ENCODE measurements around the gene RNF26. TPM values are rescaled to one million over a fixed set of nuclear protein-coding genes. Genes with fewer than 3 reads are reported as not detected.

Gene RNF26
- total and polyA plus RNA-seq, 5 experiments from 2014 or later = 19.8 to 45.9 (median 37.0) TPM

GRCh38 chr11:119347242-119347641 is 12.9 kb downstream of the RNF26 start:
- DNase-seq = no peak
- Mint-ChIP-seq H3K9me3 (no peaks in the 10 kb centered on the region), H3K27me3 (peaks cover 0 to 44% (median 30%) of the 10 kb centered on the region in 5 donors), H3K36me3 (no peaks in the 10 kb centered on the region), H3K4me3 (no peak overlapping the region), H3K27ac (no peak overlapping the region), H3K4me1 (peaks cover 0 to 5% (median 2%) of the 10 kb centered on the region in 4 donors)
- ATAC-seq = no peak
- POLR2A ChIA-PET = no interaction called here

- ATAC-seq = no peak
- Mint-ChIP-seq H3K9me3 (no peaks in the 10 kb centered on the region), H3K4me3 (no peak overlapping the region), H3K4me1 (peaks cover 0 to 5% (median 2%) of the 10 kb centered on the region in 4 donors), H3K27me3 (peaks cover 4 to 46% (median 31%) of the 10 kb centered on the region in 5 donors), H3K27ac (peak overlapping the region in 1 of 10 donors; percentile 47), H3K36me3 (no peaks in the 10 kb centered on the region)
- no peak for DNase-seq
- POLR2A ChIA-PET = no interaction called here
Observed at GRCh38 chr11:119347940-119348605, 13.7 kb downstream of the RNF26 start.

DNA sequence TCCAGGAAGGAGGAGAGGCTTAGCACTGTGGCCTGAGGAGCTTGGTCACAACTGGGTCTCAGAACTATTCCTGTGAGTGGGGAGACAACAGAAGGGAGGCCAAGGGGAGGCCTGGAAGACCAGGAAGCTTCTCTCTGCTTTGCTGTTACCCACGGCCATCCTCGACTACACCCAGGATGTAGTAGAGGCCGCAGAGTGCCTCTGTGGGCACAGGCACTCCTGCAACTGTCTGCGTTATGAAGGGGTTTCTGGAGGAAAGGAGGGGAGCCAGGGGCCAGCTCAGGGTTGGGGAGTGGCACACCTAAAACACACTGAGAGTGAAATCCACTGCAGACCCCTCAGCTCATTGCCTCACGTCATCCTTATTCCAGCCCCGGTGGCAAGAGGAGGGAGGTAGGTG is 16.0 kb downstream of the RNF26 start:
- ATAC-seq (peak in 1 of 2 donors; percentile 38), DNase-seq (no peak)
- H3K36me3 Mint-ChIP-seq = no peaks in the 10 kb centered on the region
- H3K9me3 Mint-ChIP-seq = no peaks in the 10 kb centered on the region
- H3K4me1 Mint-ChIP-seq = peaks cover 0 to 5% (median 2%) of the 10 kb centered on the region in 4 donors
- H3K27ac Mint-ChIP-seq = peak overlapping the region in 5 of 10 donors; percentile 22 to 59 (median 44)
- no peak overlapping the region for H3K4me3 Mint-ChIP-seq
- POLR2A ChIA-PET = no interaction called here
- peaks cover 9 to 42% (median 30%) of the 10 kb centered on the region in 5 donors for H3K27me3 Mint-ChIP-seq

GRCh38 chr11:119351232-119351631 is 16.9 kb downstream of the RNF26 start:
- no peaks in the 10 kb centered on the region for H3K36me3 Mint-ChIP-seq
- H3K4me1 Mint-ChIP-seq = peaks cover 3 to 8% (median 6%) of the 10 kb centered on the region in 4 donors
- POLR2A ChIA-PET = no interaction called here
- H3K4me3 Mint-ChIP-seq = peak overlapping the region in 1 of 10 donors; percentile 11
- H3K27ac Mint-ChIP-seq = peak overlapping the region in 1 of 10 donors; percentile 48
- no peak for DNase-seq
- H3K9me3 Mint-ChIP-seq = no peaks in the 10 kb centered on the region
- H3K27me3 Mint-ChIP-seq = peaks cover 9 to 42% (median 30%) of the 10 kb centered on the region in 5 donors
- no peak for ATAC-seq

- ATAC-seq (no peak), DNase-seq (no peak)
- no peaks in the 10 kb centered on the region for H3K36me3 Mint-ChIP-seq
- no peak overlapping the region for H3K4me3 Mint-ChIP-seq
- no peaks in the 10 kb centered on the region for H3K9me3 Mint-ChIP-seq
- peaks cover 7 to 13% (median 10%) of the 10 kb centered on the region in 4 donors for H3K4me1 Mint-ChIP-seq
- peaks cover 9 to 36% (median 26%) of the 10 kb centered on the region in 5 donors for H3K27me3 Mint-ChIP-seq
- H3K27ac Mint-ChIP-seq = no peak overlapping the region
- POLR2A ChIA-PET = no interaction called here
Observed at GRCh38 chr11:119352857-119353260, 18.5 kb downstream of the RNF26 start.

DNA sequence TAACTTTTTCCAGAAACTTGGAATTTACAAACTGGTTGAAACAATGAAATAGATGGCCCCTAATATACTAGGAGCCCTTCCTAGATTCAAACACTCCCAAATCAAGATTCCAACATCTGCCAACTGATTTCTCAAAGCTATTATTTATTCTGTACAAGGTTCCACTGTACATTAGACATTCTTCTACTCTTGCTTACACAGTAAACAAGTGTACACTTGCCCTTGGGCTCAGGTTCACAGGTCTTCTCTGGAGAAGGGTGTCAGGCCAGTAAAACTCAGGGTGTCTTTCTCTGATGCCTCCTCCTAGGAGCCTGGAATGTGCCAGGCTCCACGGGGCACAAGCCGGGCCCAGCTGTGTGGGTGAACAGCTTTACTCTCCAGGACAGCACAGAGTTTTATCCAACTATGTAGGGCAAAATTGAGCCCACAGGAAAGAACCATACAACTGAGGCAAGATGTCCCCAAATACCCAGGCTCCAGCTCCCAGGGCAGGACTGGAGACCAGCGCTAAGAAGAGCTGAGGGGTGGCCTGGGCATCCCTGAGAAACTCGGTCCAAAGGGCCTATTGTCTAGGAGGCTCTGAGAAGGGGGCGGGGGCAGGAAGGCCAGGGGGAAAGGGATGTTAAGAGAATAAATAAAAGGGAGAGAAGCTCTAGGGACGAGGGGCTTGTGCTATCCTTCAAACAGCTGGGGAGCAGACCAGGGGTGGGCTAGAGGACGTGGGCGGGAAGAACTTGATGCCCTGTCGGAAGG is 20.9 kb downstream of the RNF26 start:
- ATAC-seq = no peak
- Mint-ChIP-seq H3K27ac (peak overlapping the region in 3 of 10 donors; percentile 15 to 95 (median 16)), H3K27me3 (peaks cover 9 to 41% (median 24%) of the 10 kb centered on the region in 5 donors), H3K36me3 (no peaks in the 10 kb centered on the region), H3K9me3 (no peaks in the 10 kb centered on the region), H3K4me3 (peak overlapping the region in 9 of 10 donors; percentile 40 to 94 (median 86)), H3K4me1 (peaks cover 5 to 13% (median 8%) of the 10 kb centered on the region in 4 donors)
- DNase-seq = peak in 1 of 10 donors; percentile 57
- POLR2A ChIA-PET = interaction anchor here (1.3 to 1.5 kb wide), 2 partner anchors 23 to 26 kb away, joined by 3 to 9 read pairs; partner anchors contain the start of gene USP2

DNA sequence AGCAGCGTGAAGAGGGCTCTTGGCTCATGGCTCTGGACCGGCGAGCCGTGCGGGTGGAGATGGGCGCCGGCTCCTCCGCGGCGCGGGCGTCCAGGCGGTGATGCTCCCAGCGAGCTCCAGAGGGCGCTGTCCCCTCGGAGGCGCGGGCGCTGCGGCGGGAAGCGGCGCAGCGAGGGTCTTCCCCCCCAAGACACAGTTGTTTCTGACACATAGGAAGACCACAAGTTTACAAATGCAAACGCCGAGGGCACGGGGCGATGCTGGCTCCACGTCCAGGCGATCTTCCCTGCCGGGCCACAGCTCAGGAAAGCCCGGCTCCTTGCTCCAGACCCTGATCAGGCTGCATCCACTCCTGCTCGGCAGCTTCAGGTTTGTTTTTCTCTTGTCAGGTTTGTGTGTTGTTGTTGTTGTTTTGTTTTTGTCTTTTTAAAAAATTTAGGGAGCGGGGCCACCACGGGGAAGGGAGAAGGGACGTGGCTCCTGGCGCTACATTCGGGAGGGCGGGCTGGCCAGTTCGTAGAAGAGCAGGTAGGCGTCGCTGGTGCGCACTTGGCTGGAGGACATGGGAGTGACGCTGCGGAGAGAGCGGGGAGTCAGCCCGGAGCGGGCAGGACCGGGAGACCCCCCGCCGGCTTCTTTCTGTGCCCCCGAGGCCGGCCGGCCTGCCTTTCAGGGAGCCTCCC is 22.2 kb downstream of the RNF26 start:
- ATAC-seq (peak; percentile 94 to 96), DNase-seq (peak; percentile 55 to 83 (median 70))
- H3K27me3 Mint-ChIP-seq = peaks cover 9 to 39% (median 21%) of the 10 kb centered on the region in 5 donors
- peaks cover 4 to 13% (median 7%) of the 10 kb centered on the region in 4 donors for H3K4me1 Mint-ChIP-seq
- no peaks in the 10 kb centered on the region for H3K9me3 Mint-ChIP-seq
- H3K4me3 Mint-ChIP-seq = peak overlapping the region; percentile 86 to 96 (median 93)
- H3K27ac Mint-ChIP-seq = peak overlapping the region in 8 of 10 donors; percentile 71 to 95 (median 90)
- H3K36me3 Mint-ChIP-seq = no peaks in the 10 kb centered on the region
- POLR2A ChIA-PET = interaction anchor here (0.6 to 1.5 kb wide), 3 partner anchors 8 to 25 kb away, joined by 3 to 9 read pairs (median 3); partner anchors contain the start of gene USP2

GRCh38 chr11:119357074-119357473 is 22.7 kb downstream of the RNF26 start:
- ATAC-seq (no peak), DNase-seq (no peak)
- Mint-ChIP-seq H3K36me3 (no peaks in the 10 kb centered on the region), H3K27me3 (peaks cover 8 to 36% (median 16%) of the 10 kb centered on the region in 5 donors), H3K27ac (peak overlapping the region in 2 of 10 donors; percentile 67 to 91), H3K9me3 (no peaks in the 10 kb centered on the region), H3K4me3 (peak overlapping the region; percentile 63 to 86 (median 68)), H3K4me1 (peaks cover 4 to 13% (median 7%) of the 10 kb centered on the region in 4 donors)
- POLR2A ChIA-PET = no interaction called here

GRCh38 chr11:119359365-119360214 is 25.3 kb downstream of the RNF26 start:
- Mint-ChIP-seq H3K9me3 (no peaks in the 10 kb centered on the region), H3K27me3 (peaks cover 6 to 33% (median 17%) of the 10 kb centered on the region in 5 donors), H3K36me3 (no peaks in the 10 kb centered on the region), H3K4me3 (no peak overlapping the region), H3K27ac (peak overlapping the region in 2 of 10 donors; percentile 33 to 51), H3K4me1 (peaks cover 9 to 22% (median 17%) of the 10 kb centered on the region in 4 donors)
- no peak for DNase-seq
- POLR2A ChIA-PET = no interaction called here
- no peak for ATAC-seq

DNA sequence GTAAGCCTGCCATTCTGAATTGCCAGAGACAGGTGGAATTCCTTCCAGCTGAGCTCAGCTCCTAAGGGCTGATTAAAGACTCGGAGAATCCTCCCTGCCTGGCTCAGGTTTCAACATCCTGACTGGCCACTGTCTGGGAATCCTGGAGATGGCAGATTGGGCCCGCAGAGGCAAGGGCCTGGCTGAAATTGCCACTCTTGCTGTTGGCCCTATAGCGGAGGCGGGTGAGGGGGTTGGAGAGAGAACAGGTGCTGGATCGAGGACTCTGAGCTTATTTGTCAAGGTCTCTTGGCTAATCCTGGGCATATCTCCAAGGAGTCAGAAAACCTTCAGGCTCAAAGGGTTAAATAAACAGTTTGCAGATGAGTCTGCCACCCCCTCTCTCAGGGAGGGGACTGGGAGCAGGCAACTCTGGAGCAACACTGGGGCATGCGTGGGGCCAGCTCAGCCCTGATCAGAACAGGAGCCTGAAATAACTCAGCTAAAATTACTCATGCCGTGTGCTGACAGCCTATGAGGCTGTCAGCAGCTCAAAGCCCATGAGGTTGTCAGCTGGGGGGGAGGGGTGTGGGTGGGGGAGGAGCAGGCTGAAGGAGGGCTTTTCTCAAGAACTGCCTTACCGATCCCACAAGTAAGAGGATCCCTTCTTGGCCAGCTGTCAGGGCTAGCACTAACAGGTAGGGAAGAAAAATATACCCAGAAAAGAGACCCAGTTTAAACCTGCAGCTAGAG is 26.9 kb downstream of the RNF26 start:
- no peak for DNase-seq
- Mint-ChIP-seq H3K9me3 (no peaks in the 10 kb centered on the region), H3K4me3 (no peak overlapping the region), H3K27ac (no peak overlapping the region), H3K36me3 (no peaks in the 10 kb centered on the region), H3K27me3 (peaks cover 15 to 43% (median 25%) of the 10 kb centered on the region in 5 donors), H3K4me1 (peaks cover 10 to 21% (median 18%) of the 10 kb centered on the region in 4 donors)
- POLR2A ChIA-PET = no interaction called here
- no peak for ATAC-seq

DNA sequence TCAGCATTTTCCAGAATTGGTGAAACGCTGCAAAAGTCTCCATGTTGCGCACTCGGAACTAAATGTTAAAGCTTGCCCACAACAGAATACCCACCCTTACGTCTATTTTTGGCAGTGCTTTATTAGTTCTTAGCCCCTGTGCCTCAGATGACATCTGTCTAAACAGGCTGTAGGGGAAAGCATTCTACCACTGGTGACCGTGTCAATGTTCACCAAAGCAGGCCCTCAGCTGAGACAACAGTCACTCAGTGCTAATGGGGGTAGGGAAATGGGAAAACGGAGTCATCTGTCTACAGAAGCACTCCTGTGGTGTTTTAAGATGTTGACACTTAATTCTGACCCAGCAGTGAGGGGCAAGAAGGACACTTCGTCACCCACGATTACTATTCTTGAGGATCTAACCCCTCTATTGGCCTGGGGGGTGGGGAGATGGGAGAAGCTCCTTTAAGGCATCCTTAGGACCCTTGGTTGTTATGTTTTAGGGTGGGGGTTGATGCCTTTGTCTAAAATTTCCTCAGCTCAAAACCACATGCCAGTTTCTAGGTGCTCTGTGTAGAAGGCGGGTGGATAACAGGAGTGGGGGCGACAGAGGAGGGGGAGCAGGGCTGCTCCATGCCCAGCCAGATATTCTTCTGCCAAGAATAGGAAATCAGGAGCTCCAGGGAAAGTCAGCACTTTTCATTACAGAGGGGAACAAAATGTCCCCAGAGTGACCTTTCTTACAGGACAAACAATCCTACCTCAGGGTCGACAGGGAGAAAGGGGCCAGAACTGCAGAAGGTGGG is 27.8 kb downstream of the RNF26 start:
- POLR2A ChIA-PET = no interaction called here
- Mint-ChIP-seq H3K9me3 (no peaks in the 10 kb centered on the region), H3K36me3 (no peaks in the 10 kb centered on the region), H3K27ac (no peak overlapping the region), H3K27me3 (peaks cover 25 to 49% (median 34%) of the 10 kb centered on the region in 5 donors), H3K4me1 (peaks cover 8 to 17% (median 13%) of the 10 kb centered on the region in 4 donors), H3K4me3 (peak overlapping the region in 9 of 10 donors; percentile 30 to 78 (median 56))
- no peak for DNase-seq
- ATAC-seq = no peak

All from naive thymus-derived CD8-positive, alpha-beta T cell (primary cell).